ENCODE measurements around the gene SETMAR.
"Not testable (repeated sequence)": the region's sequence is repeated elsewhere in the genome, so short reads cannot be mapped to it uniquely, and the experiment has no call there.

SETMAR gene

GRCh38 chr3:4314688-4315087 is 11.5 kb downstream of the SETMAR start:
- no peak for DNase-seq

- DNase-seq, result no peak
Observed at GRCh38 chr3:4320096-4320911, 17.1 kb downstream of the SETMAR start.

DNA sequence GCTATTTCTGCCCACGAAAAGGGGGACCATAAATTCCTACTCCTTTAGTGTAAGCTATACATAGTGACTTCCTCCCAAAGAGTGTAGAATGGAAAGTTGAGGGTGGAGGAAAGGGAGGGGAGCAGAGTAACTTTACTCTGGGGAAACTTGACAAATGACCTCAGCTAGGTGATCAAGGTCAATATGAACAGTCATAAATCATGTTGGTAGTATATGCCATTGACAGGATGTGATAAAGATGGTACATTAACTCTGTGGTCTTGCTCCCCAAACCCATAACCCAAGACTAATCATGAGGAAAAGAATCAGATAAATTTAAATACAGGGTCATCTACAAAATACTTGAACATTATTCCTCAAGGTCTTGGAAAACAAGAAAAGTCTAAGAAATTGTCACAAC is 18.6 kb downstream of the SETMAR start:
- DNase-seq, result no peak

DNA sequence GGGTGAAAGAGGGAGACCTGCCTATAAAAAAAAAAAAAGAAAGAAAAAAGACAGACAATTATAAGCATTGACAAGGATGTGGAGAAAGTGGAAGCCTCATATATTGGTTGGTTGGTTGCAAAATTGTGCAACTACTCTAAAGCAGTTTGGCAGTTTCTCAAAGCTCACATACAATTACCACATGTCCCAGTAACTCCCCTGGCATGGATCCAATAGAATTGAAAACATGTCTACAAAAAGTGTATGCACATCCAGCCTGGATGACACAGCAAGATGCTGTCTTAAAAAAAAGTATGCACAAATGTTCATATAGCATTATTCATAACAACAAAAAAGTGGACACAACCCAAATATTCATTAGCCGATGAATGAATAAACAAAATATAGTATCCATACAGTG is 19.5 kb downstream of the SETMAR start:
- no peak for DNase-seq

GRCh38 chr3:4323246-4324027 is 20.3 kb downstream of the SETMAR start:
- no peak for DNase-seq

DNA sequence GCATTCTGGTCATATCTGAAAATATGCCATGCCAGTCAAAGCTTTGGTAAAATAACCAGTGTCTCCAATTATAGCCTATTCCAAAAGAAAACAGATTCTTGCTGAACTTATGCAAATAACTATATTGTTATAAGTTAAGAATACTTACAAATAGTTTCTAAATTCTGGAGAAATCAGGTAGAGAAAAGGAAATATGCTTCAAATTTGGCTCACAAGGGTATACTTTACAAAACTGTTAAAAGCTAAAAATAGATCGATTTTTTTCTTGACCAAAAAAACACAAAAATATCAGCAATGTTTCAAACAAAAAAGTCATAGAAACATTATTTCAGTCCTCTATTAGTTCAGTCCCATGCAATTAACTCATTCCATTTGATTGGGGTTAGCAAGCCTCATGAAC is 23.7 kb downstream of the SETMAR start:
- DNase-seq, result no peak

- not testable (repeated sequence) for DNase-seq
Observed at GRCh38 chr3:4329806-4330205, 26.6 kb downstream of the SETMAR start.

- no peak for DNase-seq
Observed at GRCh38 chr3:4332111-4332510, 28.9 kb downstream of the SETMAR start.

GRCh38 chr3:4332574-4332973 is 29.4 kb downstream of the SETMAR start:
- no peak for DNase-seq

DNA sequence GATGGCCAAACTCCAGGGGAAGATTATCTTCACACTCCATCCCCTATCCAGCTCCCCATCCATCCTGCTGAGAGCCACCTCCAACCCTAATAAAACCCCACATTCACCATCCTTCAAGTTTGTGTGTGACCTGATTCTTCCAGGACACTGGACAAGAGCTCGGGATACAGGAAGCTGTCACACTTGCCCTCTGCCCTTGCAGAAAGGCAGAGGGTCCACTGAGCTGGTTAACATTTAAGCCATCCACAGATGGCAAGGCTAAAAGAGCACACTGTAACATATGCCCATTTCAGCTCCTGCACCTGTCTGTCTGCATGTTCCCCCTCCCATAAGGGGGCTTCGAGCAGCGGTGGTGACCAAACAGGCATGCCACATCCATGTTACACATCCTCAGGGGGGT is 29.8 kb downstream of the SETMAR start:
- no peak for DNase-seq

GRCh38 chr3:4334548-4334947 is 31.4 kb downstream of the SETMAR start:
- DNase-seq, result no peak

- DNase-seq, result no peak
Observed at GRCh38 chr3:4335840-4336562, 32.8 kb downstream of the SETMAR start.

DNA sequence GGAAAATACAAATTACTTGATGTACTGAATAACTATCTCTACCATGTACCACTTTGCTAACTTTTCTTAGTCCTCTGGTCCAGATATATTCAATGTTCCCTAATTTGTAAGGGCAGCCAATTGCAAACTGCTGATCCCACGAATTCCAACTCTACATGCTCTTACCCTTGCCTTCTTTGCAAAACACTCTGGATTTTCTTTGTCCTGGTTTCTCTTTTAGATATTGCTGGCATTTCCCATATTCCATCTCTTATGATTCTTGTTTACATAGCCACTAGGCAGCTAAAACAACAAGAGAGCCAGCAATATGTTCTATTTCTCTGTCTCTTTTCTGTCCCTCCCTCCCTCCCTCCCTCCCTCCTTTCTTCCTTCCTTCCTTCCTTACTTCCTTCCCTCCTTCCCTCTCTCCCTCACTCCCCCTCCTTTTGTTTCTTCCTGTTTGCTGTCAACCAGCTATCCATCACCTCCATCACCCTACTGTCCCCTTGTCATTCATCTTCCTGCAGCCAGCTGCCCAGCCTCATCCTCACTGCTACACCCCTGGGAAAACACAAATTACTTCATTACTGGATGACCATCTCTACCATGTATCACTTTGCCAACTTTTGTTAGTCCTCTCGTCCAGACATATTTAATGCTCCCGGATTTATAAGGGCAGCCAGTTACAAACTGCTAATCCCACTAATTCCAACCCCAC is 33.8 kb downstream of the SETMAR start:
- no peak for DNase-seq

- no peak for DNase-seq
Observed at GRCh38 chr3:4338751-4339150, 35.6 kb downstream of the SETMAR start.

DNA sequence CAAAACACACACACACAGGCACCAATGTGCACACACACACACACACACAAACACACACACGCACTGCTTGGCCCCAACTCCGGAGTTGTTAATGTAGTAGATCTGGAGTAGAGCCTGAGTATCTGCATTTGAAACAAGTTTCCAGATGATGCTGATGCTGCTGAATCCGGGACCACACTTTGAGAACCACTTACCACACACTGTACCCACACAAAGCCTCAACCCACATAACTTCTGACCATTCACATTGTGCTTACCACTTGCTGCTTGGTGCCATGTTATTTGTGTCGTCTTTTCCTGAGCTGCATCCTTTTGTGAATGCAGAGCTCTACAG is 36.9 kb downstream of the SETMAR start:
- no peak for DNase-seq

GRCh38 chr3:4340411-4341335 is 37.5 kb downstream of the SETMAR start:
- no peak for DNase-seq

GRCh38 chr3:4341336-4341675 is 38.1 kb downstream of the SETMAR start:
- DNase-seq, result no peak

- DNase-seq, result no peak
Observed at GRCh38 chr3:4343258-4343657, 40.1 kb downstream of the SETMAR start.

- DNase-seq, result peak in 4 of 5 experiments; percentile 6 to 82 (median 36)
Observed at GRCh38 chr3:4350789-4351163, 47.6 kb downstream of the SETMAR start.

GRCh38 chr3:4351164-4351855 is 48.1 kb downstream of the SETMAR start:
- peak in 3 of 5 experiments; percentile 1 to 55 (median 19) for DNase-seq

- DNase-seq, result no peak
Observed at GRCh38 chr3:4351872-4352271, 48.7 kb downstream of the SETMAR start.
